ENCODE results near the gene EEF1A2.

DNA sequence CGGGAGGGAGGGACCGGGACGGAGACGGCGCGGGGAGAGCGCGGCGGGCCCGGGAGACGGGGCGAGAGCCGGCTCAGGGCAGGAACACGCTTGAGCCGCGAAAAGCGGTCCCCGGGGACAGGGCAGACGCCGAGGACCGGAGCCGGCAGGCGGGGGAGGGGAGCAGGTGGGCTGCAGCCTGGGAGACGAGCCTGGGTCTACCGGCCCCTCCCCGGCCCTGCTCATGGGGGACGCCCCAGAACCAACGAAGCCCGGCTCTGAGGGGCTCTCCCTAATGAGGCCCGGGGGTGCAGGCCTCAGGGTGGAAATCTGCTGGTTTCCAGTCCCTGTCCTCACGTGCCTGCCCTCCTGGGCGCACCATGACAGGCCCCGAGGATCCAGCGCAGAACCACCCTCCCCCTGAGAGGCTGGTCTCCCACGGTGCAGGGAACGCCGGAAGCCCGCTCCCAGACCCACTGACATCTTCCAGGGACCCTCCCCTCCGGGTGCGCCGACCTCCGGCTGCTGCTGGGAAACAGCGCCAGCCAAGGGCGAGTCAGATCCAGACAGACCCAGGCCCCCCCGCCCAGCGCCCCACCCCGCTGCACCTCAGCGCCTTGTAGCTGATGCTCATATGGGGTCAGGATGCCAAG lies 571 bp upstream of the EEF1A2 start:
- TF ChIP-seq POLR2A (IDR thresholded peaks at IDR 0.05; ENCODE audit: low read length) (no peak), GATA1 (IDR thresholded peaks at IDR 0.05; ENCODE audit: low read depth, low read length) (no peak)

All from erythroblast (primary cell).